Measurements from ENCODE around the gene PRSS33.

PRSS33 gene

GRCh38 chr16:2787406-2787805 is at the start of gene PRSS33:
TSS of gene PRSS33 (minus strand) at chr16:2787560. CDS start at chr16:2786547, 1,013 bp downstream.
- no peak for DNase-seq (ENCODE audit: low read depth in 2 of 2)

- no peak for DNase-seq (ENCODE audit: low read depth in 2 of 2)
Observed at GRCh38 chr16:2836646-2837508, 49.5 kb upstream of the PRSS33 start.

- peak; percentile 98 for DNase-seq (ENCODE audit: low read depth in 2 of 2)
Observed at GRCh38 chr16:2835638-2836493, 48.5 kb upstream of the PRSS33 start.

- no peak for DNase-seq (ENCODE audit: low read depth in 2 of 2)
Observed at GRCh38 chr16:2834968-2835367, 47.6 kb upstream of the PRSS33 start.

GRCh38 chr16:2833776-2834175 is 46.4 kb upstream of the PRSS33 start:
- no peak for DNase-seq (ENCODE audit: low read depth in 2 of 2)

GRCh38 chr16:2831203-2831602 is 43.8 kb upstream of the PRSS33 start:
- DNase-seq (ENCODE audit: low read depth in 2 of 2) = no peak

- no peak for DNase-seq (ENCODE audit: low read depth in 2 of 2)
Observed at GRCh38 chr16:2830355-2830695, 43.0 kb upstream of the PRSS33 start.

GRCh38 chr16:2829501-2830354 is 42.4 kb upstream of the PRSS33 start, which contains the start of gene ZG16B:
TSS of gene ZG16B (plus strand) at chr16:2830303. CDS start at chr16:2830442, 139 bp downstream.
- DNase-seq (ENCODE audit: low read depth in 2 of 2) = no peak

- DNase-seq (ENCODE audit: low read depth in 2 of 2) = no peak
Observed at GRCh38 chr16:2828876-2829430, 41.6 kb upstream of the PRSS33 start.

- no peak for DNase-seq (ENCODE audit: low read depth in 2 of 2)
Observed at GRCh38 chr16:2828521-2828840, 41.1 kb upstream of the PRSS33 start.

- no peak for DNase-seq (ENCODE audit: low read depth in 2 of 2)
Observed at GRCh38 chr16:2827831-2828520, 40.6 kb upstream of the PRSS33 start.

- no peak for DNase-seq (ENCODE audit: low read depth in 2 of 2)
Observed at GRCh38 chr16:2827374-2827791, 40.0 kb upstream of the PRSS33 start.

- DNase-seq (ENCODE audit: low read depth in 2 of 2) = no peak
Observed at GRCh38 chr16:2826591-2827373, 39.4 kb upstream of the PRSS33 start.

GRCh38 chr16:2825906-2826305 is 38.5 kb upstream of the PRSS33 start:
- no peak for DNase-seq (ENCODE audit: low read depth in 2 of 2)

GRCh38 chr16:2825049-2825742 is 37.8 kb upstream of the PRSS33 start:
- DNase-seq (ENCODE audit: low read depth in 2 of 2) = no peak

- no peak for DNase-seq (ENCODE audit: low read depth in 2 of 2)
Observed at GRCh38 chr16:2824626-2825025, 37.3 kb upstream of the PRSS33 start.

GRCh38 chr16:2822496-2822895 is 35.1 kb upstream of the PRSS33 start:
- DNase-seq (ENCODE audit: low read depth in 2 of 2) = no peak

- DNase-seq (ENCODE audit: low read depth in 2 of 2) = no peak
Observed at GRCh38 chr16:2822158-2822495, 34.8 kb upstream of the PRSS33 start.

GRCh38 chr16:2821487-2822157 is 34.3 kb upstream of the PRSS33 start:
- no peak for DNase-seq (ENCODE audit: low read depth in 2 of 2)
